HEK293T (cell line): ENCODE data around the gene MAPT.

ENCODE experiments used
- BHLHE40 ChIP-seq: fragments of 450-650 bp; IDR thresholded peaks from 2 replicates; pipeline ENCODE4 v1.6.1; 2016; ENCODE audit warnings: mild to moderate bottlenecking, moderate library complexity, borderline replicate concordance
- FOXM1 ChIP-seq: fragments of 450-650 bp; IDR thresholded peaks from 2 replicates; pipeline ENCODE4 v1.6.1; 2017; ENCODE audit warnings: mild to moderate bottlenecking, borderline replicate concordance

DNA sequence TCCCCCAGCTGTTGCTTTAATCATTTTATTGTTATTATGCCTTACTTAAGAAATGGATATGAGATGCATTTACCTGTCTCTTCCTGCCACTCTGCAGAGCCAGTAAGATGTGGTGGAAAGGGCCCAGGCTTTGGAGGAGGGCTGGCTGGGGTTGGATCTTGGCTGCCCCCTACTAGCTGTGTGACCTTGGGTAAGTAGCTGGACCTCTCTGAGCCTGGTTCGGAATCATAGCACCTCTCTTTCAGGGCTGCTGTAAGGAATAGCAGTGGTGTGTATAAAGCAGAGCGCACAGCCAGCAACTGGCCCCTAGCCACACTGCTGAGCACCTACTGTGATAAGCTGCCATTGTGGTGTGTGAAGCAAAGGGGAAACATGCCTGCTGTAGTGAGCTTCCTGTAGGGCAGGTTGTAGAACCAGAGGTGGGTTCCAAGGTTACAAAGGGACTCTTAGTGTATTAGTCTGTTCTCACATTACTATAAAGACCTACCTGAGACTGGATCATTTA, 23.9 kb downstream of the MAPT start:
- TF ChIP-seq FOXM1 (no peak), BHLHE40 (no peak)
